ENCODE results near the gene NME8. TPM values are rescaled to one million over a fixed set of nuclear protein-coding genes. Genes with fewer than 3 reads are reported as not detected.

NME8 gene
- total RNA-seq, 2 experiments from 2014 or later: not detected

DNA sequence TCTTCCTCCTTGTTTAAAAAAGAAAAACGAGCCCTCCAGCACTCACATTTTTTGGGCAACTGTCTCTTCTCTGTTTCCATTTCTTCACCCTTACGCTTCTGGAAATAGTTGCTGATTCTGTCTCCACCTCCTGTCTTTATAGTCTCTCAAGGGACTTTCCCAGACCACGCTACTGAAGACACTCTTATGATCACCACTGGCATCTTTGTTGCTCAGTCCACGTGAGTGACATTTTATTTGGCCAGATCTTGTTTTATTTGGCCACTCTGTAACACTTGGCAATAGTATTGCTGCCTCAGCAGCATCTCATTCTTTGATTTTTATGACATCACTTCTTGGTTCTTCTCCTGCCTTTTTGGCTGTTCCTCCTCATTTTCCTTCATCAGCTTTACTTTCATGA, 21.6 kb upstream of the NME8 start:
- CTCF ChIA-PET: no interaction called here
- no peaks in the 10 kb centered on the region for H3K36me3 Mint-ChIP-seq
- H3K27ac Mint-ChIP-seq: no peak overlapping the region
- peaks cover 7% of the 10 kb centered on the region for H3K27me3 Mint-ChIP-seq
- intact Hi-C loops (cut with micrococcal nuclease): no loop called here
- H3K4me1 Mint-ChIP-seq (ENCODE audit: low read depth): no peaks in the 10 kb centered on the region
- POLR2A ChIA-PET: no interaction called here
- H3K4me3 Mint-ChIP-seq: no peak overlapping the region
- no peaks in the 10 kb centered on the region for H3K9me3 Mint-ChIP-seq
- DNase-seq: no peak

DNA sequence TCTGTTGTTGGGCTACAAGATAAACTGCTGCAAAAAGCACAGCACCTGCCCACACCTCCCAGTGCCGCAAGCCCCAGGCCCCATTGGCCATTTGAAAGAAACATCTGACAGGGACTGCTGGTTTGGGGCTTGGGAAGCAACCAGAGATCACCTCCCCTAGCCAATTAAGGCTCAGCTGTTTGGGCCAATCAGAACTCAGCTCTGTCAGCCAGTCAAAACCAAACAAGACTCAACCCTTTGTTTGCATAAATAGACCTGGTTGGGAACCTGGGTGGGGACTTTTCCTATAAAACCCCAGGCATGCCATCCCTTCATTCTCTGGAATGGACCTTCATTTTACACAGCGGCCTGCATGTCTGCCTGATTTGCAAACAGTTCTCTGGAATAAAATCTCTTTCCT, 17.2 kb upstream of the NME8 start:
- DNase-seq: no peak
- Mint-ChIP-seq H3K4me1 (ENCODE audit: low read depth) (peaks cover 7% of the 10 kb centered on the region), H3K9me3 (no peaks in the 10 kb centered on the region), H3K36me3 (no peaks in the 10 kb centered on the region), H3K27me3 (peaks cover 14% of the 10 kb centered on the region), H3K4me3 (no peak overlapping the region), H3K27ac (no peak overlapping the region)
- ChIA-PET POLR2A (no interaction called here), CTCF (interaction anchor here (1.4 kb wide), 1 partner anchor 597 kb away, joined by 4 read pairs; no protein-coding TSS in a partner anchor)
- intact Hi-C loops (cut with micrococcal nuclease): loop anchor here (10.0 kb wide), 1 partner anchor 626 kb away; no protein-coding TSS in a partner anchor

DNA sequence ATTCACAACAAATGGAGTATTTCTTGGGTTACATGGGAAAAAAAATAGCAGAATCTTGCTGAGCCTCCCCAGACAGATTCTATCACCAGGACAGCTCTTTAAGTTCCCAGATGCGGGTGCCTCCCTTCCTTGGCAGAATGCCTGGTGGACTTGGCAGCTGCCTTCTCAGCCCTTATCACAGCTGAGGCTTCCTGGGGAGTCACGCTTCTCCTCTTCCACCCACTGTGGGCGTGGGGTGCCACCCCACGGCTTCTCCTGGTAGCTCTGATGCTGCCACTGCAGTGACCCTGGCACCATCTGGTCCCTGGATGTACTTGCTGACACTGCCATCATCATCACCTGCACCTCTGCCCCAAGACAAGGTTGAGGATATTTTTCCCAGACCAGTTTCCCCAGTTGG, 16.2 kb upstream of the NME8 start:
- CTCF ChIA-PET: interaction anchor here (0.7 to 1.4 kb wide), 3 partner anchors 10 to 612 kb away, joined by 3 to 4 read pairs (median 4); no protein-coding TSS in a partner anchor
- peaks cover 9% of the 10 kb centered on the region for H3K27me3 Mint-ChIP-seq
- no peak overlapping the region for H3K27ac Mint-ChIP-seq
- H3K4me1 Mint-ChIP-seq (ENCODE audit: low read depth): peaks cover 7% of the 10 kb centered on the region
- intact Hi-C loops (cut with micrococcal nuclease): loop anchor here (10.0 kb wide), 1 partner anchor 627 kb away; no protein-coding TSS in a partner anchor
- H3K9me3 Mint-ChIP-seq: no peaks in the 10 kb centered on the region
- H3K4me3 Mint-ChIP-seq: no peak overlapping the region
- peak; percentile 23 for DNase-seq
- POLR2A ChIA-PET: no interaction called here
- no peaks in the 10 kb centered on the region for H3K36me3 Mint-ChIP-seq

DNA sequence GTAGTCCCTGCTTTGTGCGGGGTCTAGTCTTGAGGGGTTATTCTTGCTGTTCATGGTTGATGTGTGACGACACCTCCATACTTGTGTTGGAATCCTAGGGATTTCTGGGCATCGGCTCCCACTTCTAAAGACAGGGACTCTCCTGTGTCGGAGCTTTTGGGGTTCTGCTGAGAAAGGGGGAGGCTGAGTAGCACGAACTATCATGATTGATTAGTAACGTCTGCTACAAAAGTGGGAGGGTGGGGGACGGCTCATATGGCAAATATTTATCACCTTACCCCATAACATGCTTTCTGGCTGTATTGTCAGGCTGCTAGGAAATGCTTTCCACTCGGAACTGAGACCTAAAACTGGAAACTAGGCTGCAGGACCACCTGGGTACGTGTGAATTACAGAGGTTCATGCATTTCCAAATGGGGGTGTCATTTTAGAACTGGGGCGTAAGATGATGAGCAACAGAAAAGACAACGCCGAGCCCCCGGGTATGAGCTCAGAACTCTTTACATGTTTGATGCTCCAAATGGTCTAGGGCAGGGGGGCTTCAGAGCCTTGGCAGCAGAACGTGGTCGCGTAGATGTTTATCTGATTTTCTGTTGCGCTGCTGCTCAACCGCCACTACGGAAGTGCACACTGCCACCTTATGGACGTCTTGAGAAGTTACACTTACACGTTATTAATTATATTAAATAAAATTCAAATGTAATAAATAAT, 15.1 kb upstream of the NME8 start:
- DNase-seq: peak; percentile 39
- ChIA-PET POLR2A (no interaction called here), CTCF (interaction anchor here (0.6 to 2.0 kb wide), 15 partner anchors 9 to 613 kb away, joined by 3 to 8 read pairs (median 3); no protein-coding TSS in a partner anchor)
- peaks cover 9% of the 10 kb centered on the region for H3K27me3 Mint-ChIP-seq
- H3K4me3 Mint-ChIP-seq: peak overlapping the region; percentile 64
- intact Hi-C loops (cut with micrococcal nuclease): loop anchor here (10.0 kb wide), 1 partner anchor 628 kb away; no protein-coding TSS in a partner anchor
- no peaks in the 10 kb centered on the region for H3K36me3 Mint-ChIP-seq
- H3K9me3 Mint-ChIP-seq: no peaks in the 10 kb centered on the region
- H3K27ac Mint-ChIP-seq: no peak overlapping the region
- H3K4me1 Mint-ChIP-seq (ENCODE audit: low read depth): peaks cover 7% of the 10 kb centered on the region

DNA sequence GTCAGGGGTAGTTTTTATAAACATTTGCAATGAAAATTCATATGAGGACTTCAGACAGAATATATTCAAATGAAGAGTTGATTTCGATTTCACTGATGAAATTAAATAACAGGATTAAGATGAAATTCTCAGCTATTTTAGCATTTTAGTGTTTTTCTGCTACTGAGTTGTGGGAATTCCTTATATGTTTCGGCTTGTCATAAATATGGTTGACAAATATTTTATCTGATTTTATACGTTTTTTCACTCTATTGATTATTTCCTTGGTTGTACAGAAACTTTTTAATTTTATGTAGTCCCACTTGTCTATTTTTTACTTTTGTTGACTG, 14.6 kb upstream of the NME8 start:
- CTCF ChIA-PET: interaction anchor here (0.6 to 2.0 kb wide), 14 partner anchors 9 to 600 kb away, joined by 3 to 8 read pairs (median 3); partner anchors contain the start of gene GPR141
- DNase-seq: no peak
- H3K27me3 Mint-ChIP-seq: peaks cover 9% of the 10 kb centered on the region
- H3K4me1 Mint-ChIP-seq (ENCODE audit: low read depth): peaks cover 7% of the 10 kb centered on the region
- intact Hi-C loops (cut with micrococcal nuclease): loop anchor here (10.0 kb wide), 1 partner anchor 629 kb away; no protein-coding TSS in a partner anchor
- no peak overlapping the region for H3K4me3 Mint-ChIP-seq
- no peak overlapping the region for H3K27ac Mint-ChIP-seq
- no peaks in the 10 kb centered on the region for H3K36me3 Mint-ChIP-seq
- no peaks in the 10 kb centered on the region for H3K9me3 Mint-ChIP-seq
- POLR2A ChIA-PET: no interaction called here

DNA sequence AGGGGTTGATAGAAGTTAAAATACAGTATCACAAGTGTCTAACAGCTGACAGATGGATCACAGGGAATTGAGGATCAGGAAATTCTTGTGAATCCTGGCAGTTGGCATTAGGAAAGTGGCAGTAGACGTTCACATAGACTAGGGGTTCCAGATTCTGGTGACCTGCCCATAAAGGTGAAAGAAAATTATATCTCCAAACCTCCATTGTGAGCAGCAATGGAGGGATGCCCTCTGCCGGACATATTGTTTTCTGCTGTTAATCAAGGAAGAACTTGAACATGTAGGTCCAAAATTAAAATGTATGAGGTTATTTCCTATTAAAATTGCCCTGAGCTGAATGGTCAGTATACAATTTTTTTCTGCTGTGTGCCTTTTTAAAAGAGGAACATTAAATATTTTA, 5.1 kb downstream of the NME8 start:
- intact Hi-C loops (cut with micrococcal nuclease): no loop called here
- no peak for DNase-seq
- Mint-ChIP-seq H3K36me3 (no peaks in the 10 kb centered on the region), H3K4me3 (no peak overlapping the region), H3K27me3 (no peaks in the 10 kb centered on the region), H3K4me1 (ENCODE audit: low read depth) (no peaks in the 10 kb centered on the region), H3K9me3 (peaks cover under 1% of the 10 kb centered on the region), H3K27ac (no peak overlapping the region)
- ChIA-PET POLR2A (no interaction called here), CTCF (no interaction called here)

DNA sequence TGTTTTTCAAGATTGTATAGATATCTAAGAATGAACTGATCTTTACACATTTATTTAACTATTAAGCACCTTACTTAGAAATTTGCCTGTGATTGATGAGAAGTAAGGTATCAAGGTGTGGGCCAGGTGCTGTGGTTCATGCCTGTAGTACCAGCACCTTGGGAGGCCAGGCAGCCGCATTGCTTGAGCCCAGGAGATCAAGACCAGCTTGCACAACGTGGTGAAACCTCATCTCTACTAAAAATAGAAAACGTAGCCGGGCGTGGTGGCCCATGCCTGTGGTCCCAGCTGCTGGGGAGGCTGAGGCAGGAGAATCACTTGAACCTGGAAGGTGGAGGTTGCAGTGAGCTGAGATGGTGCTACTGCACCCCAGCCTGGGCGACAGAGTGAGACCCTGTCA, 33.7 kb downstream of the NME8 start:
- CTCF ChIA-PET: no interaction called here
- no peaks in the 10 kb centered on the region for H3K36me3 Mint-ChIP-seq
- H3K27me3 Mint-ChIP-seq: peaks cover 2% of the 10 kb centered on the region
- no peaks in the 10 kb centered on the region for H3K4me1 Mint-ChIP-seq (ENCODE audit: low read depth)
- H3K4me3 Mint-ChIP-seq: no peak overlapping the region
- no peaks in the 10 kb centered on the region for H3K9me3 Mint-ChIP-seq
- intact Hi-C loops (cut with micrococcal nuclease): no loop called here
- POLR2A ChIA-PET: no interaction called here
- H3K27ac Mint-ChIP-seq: no peak overlapping the region
- DNase-seq: no peak

DNA sequence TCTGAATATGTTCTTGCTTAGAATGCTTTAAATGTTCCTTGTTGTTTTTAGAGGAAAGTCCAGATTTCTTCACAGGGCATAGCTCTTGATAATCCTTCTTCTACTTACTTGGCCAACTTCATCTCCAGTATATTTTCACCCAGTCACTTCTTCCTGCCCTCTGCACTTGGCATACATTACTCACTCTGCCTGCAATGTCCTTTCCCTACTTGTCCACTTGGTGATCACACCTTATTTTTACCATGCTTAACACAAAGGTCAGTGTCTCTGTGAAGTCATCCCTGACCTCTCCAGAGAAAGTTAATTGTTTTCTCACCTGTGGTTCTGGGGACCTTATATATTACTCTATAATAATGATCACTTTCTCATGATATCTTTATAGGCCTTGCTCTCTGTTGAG, 45.0 kb downstream of the NME8 start:
- H3K9me3 Mint-ChIP-seq: no peaks in the 10 kb centered on the region
- no peak overlapping the region for H3K4me3 Mint-ChIP-seq
- peaks cover 6% of the 10 kb centered on the region for H3K27me3 Mint-ChIP-seq
- no peaks in the 10 kb centered on the region for H3K36me3 Mint-ChIP-seq
- intact Hi-C loops (cut with micrococcal nuclease): no loop called here
- ChIA-PET POLR2A (no interaction called here), CTCF (no interaction called here)
- H3K27ac Mint-ChIP-seq: no peak overlapping the region
- H3K4me1 Mint-ChIP-seq (ENCODE audit: low read depth): no peaks in the 10 kb centered on the region
- no peak for DNase-seq

DNA sequence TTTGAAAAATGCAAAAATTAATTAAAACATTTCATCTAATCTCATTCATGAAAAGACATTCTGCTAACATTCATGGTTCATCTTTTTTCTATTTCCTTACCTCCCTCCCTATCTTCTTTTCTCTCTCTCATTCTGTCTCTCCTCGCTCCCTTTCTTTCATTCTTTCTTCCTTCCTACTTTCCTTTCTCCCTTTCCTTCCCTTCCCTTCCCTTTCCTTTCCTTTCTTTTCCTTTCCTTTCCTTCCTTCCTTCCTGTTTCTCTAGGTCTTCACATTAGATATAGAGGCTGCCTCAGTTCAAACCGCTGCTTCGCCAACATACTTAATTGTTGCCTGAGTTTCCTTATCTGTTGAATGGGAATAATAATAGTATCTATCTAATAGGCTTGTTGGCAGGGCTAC, 46.3 kb downstream of the NME8 start:
- ChIA-PET POLR2A (no interaction called here), CTCF (no interaction called here)
- peaks cover 8% of the 10 kb centered on the region for H3K27me3 Mint-ChIP-seq
- no peak overlapping the region for H3K4me3 Mint-ChIP-seq
- no peaks in the 10 kb centered on the region for H3K9me3 Mint-ChIP-seq
- no peaks in the 10 kb centered on the region for H3K36me3 Mint-ChIP-seq
- no peak overlapping the region for H3K27ac Mint-ChIP-seq
- intact Hi-C loops (cut with micrococcal nuclease): no loop called here
- no peaks in the 10 kb centered on the region for H3K4me1 Mint-ChIP-seq (ENCODE audit: low read depth)
- no peak for DNase-seq

DNA sequence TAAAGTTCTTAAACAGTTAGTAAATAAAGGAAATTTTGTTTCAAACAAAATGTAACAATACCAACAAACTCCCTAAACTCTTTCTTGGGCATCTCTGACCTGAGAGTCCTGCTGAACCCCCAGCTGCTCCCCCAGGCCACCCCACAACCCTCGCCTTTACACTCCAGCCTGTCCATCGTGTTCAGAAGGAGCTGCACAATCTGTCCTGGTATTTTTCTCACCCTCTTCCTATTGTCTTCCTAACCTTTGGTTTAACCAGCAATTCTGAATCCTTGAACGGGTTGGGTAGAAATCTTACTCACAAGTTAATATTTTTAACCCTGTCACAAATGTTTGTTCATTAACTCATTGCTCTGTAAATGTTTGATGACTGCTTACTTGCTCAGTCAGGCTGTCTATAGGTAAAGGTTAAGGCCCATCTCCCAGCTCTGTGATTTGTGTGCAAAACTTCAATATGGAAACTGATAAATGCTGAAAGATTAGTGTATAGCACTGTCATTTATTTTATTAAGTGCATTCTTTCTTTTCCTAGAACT, 51.4 kb downstream of the NME8 start:
- Mint-ChIP-seq H3K27me3 (peaks cover 6% of the 10 kb centered on the region), H3K4me3 (no peak overlapping the region), H3K36me3 (no peaks in the 10 kb centered on the region), H3K9me3 (no peaks in the 10 kb centered on the region), H3K27ac (no peak overlapping the region), H3K4me1 (ENCODE audit: low read depth) (no peaks in the 10 kb centered on the region)
- ChIA-PET CTCF (interaction anchor here (0.6 to 4.4 kb wide), 2 partner anchors 18 to 38 kb away, joined by 3 to 31 read pairs; partner anchors contain the start of genes EPDR1 and SFRP4), POLR2A (no interaction called here)
- intact Hi-C loops (cut with micrococcal nuclease): loop anchor here (5.0 kb wide), 2 partner anchors 208 to 473 kb away; no protein-coding TSS in a partner anchor
- DNase-seq: no peak

DNA sequence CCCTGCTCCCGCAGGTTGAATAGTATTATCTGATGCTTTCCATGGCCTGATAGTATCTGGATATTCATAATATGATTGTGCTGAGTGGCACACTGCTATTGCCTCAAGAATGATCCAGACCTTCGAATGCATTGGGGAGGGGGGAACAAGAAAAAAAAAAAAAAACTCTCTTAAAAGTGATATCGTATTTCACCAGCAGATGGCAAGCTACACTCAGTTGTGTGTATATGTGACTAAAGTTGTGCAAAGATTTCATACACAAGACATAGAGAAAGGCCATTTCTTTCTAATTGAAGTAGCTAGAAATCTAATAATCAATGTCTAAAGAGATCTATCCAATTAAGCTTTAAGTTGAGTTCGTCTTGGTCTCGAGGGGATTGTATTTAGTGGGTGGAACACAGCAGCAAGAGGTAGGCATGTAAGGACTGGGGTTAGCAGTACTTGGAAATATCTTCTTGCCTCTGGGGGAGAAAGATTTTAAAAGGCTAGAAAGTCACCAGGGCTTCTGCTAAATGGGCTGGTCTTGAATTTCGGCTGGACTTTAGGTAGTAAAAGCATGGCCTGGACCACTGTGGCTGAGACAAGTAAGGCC, 52.9 kb downstream of the NME8 start:
- H3K36me3 Mint-ChIP-seq: no peaks in the 10 kb centered on the region
- H3K27ac Mint-ChIP-seq: no peak overlapping the region
- H3K27me3 Mint-ChIP-seq: peaks cover 6% of the 10 kb centered on the region
- no peaks in the 10 kb centered on the region for H3K9me3 Mint-ChIP-seq
- intact Hi-C loops (cut with micrococcal nuclease): loop anchor here (5.0 kb wide), 2 partner anchors 206 to 471 kb away; no protein-coding TSS in a partner anchor
- ChIA-PET POLR2A (no interaction called here), CTCF (interaction anchor here (0.6 to 4.4 kb wide), 10 partner anchors 9 to 472 kb away, joined by 3 to 31 read pairs (median 3); partner anchors contain the start of genes EPDR1 and SFRP4)
- DNase-seq: no peak
- H3K4me1 Mint-ChIP-seq (ENCODE audit: low read depth): no peaks in the 10 kb centered on the region
- H3K4me3 Mint-ChIP-seq: no peak overlapping the region

DNA sequence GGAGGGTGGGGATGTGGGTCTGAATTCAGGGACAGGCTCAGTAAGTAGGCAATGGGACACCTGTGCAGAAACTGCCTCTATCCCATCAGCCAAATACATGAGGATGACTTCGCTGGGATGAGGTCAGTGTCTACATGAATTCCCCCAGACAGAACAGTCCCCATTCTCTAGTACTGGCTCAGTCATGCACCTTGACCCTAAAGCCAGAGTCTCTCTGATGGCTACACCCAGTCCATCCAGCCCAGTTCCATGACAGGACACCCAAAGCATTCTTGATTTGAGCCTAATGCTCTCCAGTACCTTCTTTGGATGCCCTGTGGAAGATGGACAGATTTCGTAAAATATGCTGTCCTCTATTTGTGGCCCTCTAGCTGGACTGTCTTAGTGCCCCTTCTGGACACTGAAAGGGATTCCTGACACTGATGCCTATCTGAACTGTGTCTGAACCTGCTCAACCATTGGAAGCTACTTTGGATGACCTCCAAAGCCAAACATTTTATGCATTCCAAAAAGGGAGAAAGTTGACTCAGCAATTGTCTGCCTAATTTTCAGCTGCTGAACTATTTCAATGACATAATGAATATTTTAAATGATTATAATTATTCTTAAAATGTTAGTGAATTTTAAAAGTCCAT, 53.6 kb downstream of the NME8 start:
- no peaks in the 10 kb centered on the region for H3K4me1 Mint-ChIP-seq (ENCODE audit: low read depth)
- no peak overlapping the region for H3K4me3 Mint-ChIP-seq
- ChIA-PET CTCF (interaction anchor here (0.6 to 4.4 kb wide), 10 partner anchors 10 to 472 kb away, joined by 3 to 31 read pairs (median 3); partner anchors contain the start of genes EPDR1 and SFRP4), POLR2A (no interaction called here)
- intact Hi-C loops (cut with micrococcal nuclease): loop anchor here (5.0 kb wide), 2 partner anchors 205 to 470 kb away; no protein-coding TSS in a partner anchor
- no peak overlapping the region for H3K27ac Mint-ChIP-seq
- no peak for DNase-seq
- peaks cover 8% of the 10 kb centered on the region for H3K27me3 Mint-ChIP-seq
- no peaks in the 10 kb centered on the region for H3K9me3 Mint-ChIP-seq
- no peaks in the 10 kb centered on the region for H3K36me3 Mint-ChIP-seq
